HT-29 (cell line): ENCODE results near the gene QARS1. TPM values are rescaled to one million over a fixed set of nuclear protein-coding genes. Genes with fewer than 3 reads are reported as not detected.
A peak's percentile ranks its signal among the peaks of the same experiment; 100 is the strongest.

Source experiments
- DNase-seq: peaks from one replicate; pipeline ENCODE4 v3.0.0-alpha.2; 2015; ENCODE audit warnings: low spot score
- total RNA-seq: library from RNA; depleted of rRNA; stranded (reverse); fragments of >200 nt; shearing (Covaris generic); gene quantifications from 2 replicates; pipeline ENCODE4 v1.2.3, GENCODE V29; 2014

Gene QARS1
- total RNA-seq, 1 experiment from 2014 or later: 291 TPM

- DNase-seq: peak; percentile 83
These were observed 16.0 kb upstream of the QARS1 start, which contains the start of gene USP19 for GRCh38 chr3:49120438-49121131. Gene USP19 (minus strand): TSS chr3:49120823. CDS start chr3:49119145, 1,678 bp downstream.

GRCh38 chr3:49120096-49120437 is 15.5 kb upstream of the QARS1 start:
- DNase-seq: no peak

GRCh38 chr3:49119439-49119838 is 14.9 kb upstream of the QARS1 start:
- DNase-seq: no peak

- no peak for DNase-seq
These were observed 14.5 kb upstream of the QARS1 start for GRCh38 chr3:49119036-49119435.

- DNase-seq: no peak
These were observed 7.7 kb upstream of the QARS1 start for GRCh38 chr3:49112262-49112661.

- no peak for DNase-seq
These were observed 6.8 kb upstream of the QARS1 start for GRCh38 chr3:49111347-49111746.

- no peak for DNase-seq
These were observed 6.2 kb upstream of the QARS1 start for GRCh38 chr3:49110780-49111179.

GRCh38 chr3:49108346-49108745 is 3.8 kb upstream of the QARS1 start:
- DNase-seq: no peak

GRCh38 chr3:49104052-49104426 is 518 bp downstream of the QARS1 start:
- DNase-seq: no peak

- no peak for DNase-seq
These were observed 4.4 kb downstream of the QARS1 start for GRCh38 chr3:49100046-49100615.

GRCh38 chr3:49098910-49099630 is 5.5 kb downstream of the QARS1 start:
- DNase-seq: no peak

GRCh38 chr3:49098429-49098828 is 6.1 kb downstream of the QARS1 start:
- no peak for DNase-seq

GRCh38 chr3:49093853-49094767 is 10.4 kb downstream of the QARS1 start, which contains the start of gene QRICH1:
Gene QRICH1 (minus strand): TSS chr3:49094071. CDS start chr3:49077017, 17,054 bp downstream.
- DNase-seq: peak; percentile 96

GRCh38 chr3:49092938-49093852 is 11.4 kb downstream of the QARS1 start:
- DNase-seq: peak; percentile 61

- no peak for DNase-seq
These were observed 23.1 kb downstream of the QARS1 start for GRCh38 chr3:49081429-49081828.

GRCh38 chr3:49079270-49079669 is 25.3 kb downstream of the QARS1 start:
- no peak for DNase-seq

GRCh38 chr3:49076646-49077045 is 27.9 kb downstream of the QARS1 start:
- no peak for DNase-seq

GRCh38 chr3:49076116-49076515 is 28.4 kb downstream of the QARS1 start:
- DNase-seq: no peak

GRCh38 chr3:49058011-49058410 is 46.5 kb downstream of the QARS1 start:
- no peak for DNase-seq

GRCh38 chr3:49057268-49057667 is 47.3 kb downstream of the QARS1 start:
- DNase-seq: no peak
